GM19043 (cell line): ENCODE measurements around the gene IGF2R.

Experiments used
- ATAC-seq: cut with Tn5 transposase; IDR thresholded peaks from one replicate; pipeline ENCODE4 v1.9.1; 2021; ENCODE audit warnings: low read depth; ENCODE audit not compliant: unreplicated experiment

The IGF2R gene

DNA sequence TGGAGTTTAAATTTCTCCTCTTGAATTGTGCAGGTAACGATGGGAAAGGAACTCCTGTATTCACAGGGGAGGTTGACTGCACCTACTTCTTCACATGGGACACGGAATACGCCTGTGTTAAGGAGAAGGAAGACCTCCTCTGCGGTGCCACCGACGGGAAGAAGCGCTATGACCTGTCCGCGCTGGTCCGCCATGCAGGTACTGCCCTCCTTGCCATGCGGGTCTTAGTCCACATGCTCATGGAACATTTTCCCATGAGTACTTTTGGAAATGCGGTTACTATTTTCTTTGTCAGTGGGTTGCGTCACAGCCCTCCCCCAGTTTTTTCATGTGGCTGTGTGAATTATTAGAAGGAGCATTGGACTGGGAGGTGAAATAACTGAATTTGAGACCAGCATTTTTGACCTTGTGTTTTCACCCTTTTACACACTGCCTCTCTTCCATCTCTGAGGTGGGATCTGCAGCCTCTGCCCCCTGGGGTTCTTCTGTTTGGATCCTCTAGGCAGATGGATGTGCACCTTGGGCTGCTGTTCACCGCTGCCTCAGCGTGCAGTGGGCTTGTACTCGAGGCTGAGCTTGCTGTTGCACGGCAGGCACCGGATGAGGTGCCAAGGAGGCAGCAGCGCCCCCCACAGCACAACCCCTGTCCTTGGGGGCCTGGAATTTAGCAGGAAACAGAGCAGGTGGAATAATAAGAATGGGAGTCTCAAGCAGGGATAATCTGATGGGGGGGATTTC is 71.8 kb downstream of the IGF2R start:
- ATAC-seq = no peak

DNA sequence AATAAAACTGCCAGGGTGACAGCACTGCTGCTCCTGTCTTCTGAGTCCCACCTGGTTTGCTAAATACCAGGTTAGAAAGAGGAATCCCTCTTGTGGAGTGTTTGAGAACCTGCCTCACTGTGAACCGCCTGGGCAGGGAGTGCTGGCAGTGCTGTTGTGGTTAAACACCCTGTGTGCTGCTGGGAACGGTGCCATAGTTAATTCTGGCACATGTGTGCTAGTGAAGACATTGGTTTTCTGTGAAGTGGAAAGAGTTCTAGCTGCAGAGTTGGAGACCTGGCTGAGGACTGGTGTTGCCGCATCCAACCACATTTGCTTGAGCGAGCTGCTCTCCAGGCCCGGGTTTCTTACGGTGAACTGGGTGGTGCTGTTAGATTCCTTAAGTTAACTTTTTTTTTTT is 72.7 kb downstream of the IGF2R start:
- no peak for ATAC-seq

DNA sequence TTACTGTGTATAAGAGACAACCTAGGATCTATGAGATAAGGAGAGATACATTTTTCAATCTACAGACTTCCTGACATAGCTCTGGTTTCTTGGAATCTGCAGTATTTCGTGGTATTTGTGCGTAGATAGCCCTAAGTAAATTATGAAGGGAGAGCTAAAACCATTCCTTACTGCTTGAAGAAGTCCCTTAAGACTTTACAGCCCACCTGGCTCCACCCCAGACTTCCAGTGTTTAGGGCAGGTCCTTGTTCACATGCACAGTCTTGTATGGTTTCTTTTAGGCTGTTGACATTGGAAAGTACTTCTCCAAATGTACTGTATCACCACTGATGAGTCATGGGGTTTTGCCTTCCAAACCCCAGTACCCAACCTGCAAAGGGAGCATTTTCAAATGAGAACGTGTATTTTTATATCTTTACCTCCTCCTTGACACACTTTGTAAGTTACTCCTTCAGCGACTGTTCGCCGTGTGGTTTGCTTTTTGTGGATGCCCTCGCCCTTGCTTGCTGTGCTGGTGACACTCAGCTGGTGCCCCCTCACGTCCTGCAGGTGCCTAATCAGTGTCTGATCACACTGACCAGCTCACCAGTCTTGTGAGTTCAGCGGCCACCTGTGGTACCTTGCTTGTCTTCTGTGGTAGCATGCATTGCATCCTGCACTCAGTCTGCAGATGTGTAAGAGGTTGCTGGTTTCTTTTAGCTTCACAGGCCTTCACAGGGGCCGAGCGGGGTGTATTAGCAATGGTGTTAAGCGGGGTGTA is 73.3 kb downstream of the IGF2R start:
- ATAC-seq = no peak

DNA sequence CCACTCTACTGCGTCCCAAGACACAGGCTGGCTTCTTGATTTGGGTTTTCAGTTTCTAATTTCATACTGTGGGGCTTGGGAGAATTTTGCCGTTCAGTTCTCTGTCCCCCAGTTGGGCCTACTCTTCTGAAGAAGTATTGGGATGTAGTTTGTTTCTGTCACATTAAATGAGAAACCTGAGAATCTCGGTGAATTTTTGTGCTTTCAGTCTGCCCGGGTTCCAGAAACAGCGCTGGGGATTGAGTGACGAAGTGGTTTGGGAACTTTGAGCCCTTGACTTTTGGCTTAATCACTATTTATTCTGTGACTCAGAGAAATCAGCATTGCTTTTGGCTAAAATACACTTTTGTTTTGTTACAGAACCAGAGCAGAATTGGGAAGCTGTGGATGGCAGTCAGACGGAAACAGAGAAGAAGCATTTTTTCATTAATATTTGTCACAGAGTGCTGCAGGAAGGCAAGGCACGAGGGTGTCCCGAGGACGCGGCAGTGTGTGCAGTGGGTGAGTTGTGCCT is 74.0 kb downstream of the IGF2R start:
- no peak for ATAC-seq

DNA sequence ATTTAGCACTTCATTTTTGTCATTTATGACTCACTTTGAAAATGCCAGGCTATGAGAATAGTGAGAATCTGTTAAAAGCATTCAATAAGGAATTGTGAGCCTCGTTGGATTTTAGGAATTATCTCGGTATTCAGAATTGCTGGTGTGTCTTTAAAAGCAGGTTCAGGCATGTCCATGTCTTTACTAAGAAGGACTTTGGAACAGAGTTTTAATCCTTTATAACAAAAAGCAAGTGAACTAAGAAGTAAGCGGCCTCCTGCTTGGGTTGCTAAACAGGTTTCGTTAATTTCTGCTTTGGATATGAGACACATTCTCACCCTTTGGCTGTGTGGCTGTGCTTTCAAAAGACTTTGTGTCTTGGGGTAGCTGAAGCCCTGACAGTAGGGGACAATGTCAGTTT is 74.9 kb downstream of the IGF2R start:
- ATAC-seq = no peak

DNA sequence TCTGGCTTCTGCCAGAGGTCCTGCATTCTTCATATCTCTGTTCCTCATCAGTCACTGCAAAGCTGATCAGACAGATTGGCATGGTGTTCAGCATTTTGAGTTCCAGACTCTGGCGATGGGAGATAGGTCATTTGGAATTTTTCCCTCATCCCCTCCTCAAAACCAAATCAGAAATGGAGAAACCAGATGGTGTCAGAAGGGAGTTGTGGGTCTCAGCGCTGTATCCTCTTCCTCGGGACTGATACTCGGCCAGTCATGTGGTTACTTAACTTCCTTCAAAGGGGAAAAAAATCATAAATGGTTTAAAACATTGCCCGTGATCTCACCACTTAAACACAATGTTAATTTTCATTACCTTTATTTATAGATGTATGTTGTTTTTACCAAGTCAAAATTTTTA is 75.8 kb downstream of the IGF2R start:
- ATAC-seq = no peak

DNA sequence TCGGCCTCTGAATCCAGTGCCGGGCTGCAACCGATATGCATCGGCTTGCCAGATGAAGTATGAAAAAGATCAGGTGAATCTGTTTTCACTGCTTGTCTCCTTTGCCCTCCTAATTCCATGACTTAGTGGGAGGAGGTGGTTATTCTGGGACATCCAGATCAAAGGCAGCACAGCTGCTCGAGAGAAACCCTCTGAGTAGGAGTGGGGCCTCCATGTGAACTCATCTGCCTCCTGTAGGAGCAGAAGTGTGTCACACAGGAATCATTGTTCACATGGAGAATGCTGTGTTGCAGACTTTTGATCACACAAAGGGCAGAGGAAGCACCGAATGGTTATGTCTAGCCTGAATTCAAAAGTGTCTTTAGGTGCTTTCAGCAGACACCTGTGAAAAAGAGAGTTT is 79.6 kb downstream of the IGF2R start:
- ATAC-seq = no peak

DNA sequence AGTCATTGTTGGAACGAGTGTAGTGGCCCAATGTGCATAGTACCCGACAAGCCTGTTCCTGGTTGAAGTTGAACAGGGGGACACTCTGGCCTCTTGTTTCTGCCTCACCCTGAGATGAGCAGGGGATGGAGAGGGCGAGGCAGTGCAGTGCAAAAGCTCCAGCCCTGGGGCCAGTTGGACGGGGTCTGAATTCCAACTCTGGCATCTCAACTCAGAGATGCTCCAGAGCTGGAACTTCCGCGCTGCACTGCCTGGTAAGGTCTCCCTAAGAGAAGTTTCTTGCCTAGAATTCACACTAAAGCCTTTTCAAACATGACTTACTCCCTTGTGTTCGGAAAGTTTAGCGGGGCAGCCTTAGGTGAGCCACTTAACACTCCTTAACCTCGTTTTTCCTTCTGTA is 80.5 kb downstream of the IGF2R start:
- ATAC-seq = no peak

DNA sequence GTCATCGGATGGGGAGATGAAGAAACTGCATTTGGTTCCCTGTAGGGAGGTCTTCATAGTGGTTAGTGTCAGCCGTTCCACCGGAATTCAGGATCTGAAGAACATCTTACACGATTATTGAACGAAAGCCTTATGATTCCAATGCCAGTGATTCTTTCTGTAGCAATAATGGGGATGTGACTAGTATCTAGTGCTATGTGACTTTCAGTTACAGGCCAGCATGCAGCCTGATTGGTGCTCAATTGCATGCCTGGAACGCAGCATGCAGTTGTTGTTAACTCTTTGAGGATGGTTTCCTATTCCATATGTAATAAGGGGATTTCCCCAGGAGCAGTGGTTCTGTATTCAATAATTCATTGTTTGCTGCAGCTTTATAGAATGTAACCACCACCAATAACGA is 81.1 kb downstream of the IGF2R start:
- ATAC-seq = no peak

DNA sequence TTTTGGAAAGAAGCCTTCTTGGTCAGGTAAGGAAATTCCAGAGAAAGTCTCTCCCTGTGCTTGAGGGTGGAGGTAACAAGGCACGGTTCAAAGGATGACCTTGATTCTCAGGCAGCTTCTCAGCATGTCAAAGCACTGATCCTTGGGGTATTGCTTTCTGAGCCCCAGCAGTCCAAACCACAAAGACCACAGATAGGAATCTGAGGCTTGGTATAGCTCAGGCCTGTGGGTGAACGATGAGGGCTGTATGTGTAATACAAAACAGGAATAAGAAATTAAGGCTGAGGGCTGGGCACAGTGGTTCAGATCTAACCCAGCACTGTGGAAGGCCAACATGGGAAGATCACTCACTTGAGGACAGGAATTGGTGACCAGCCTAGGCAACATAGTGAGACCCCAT is 82.5 kb downstream of the IGF2R start:
- no peak for ATAC-seq

DNA sequence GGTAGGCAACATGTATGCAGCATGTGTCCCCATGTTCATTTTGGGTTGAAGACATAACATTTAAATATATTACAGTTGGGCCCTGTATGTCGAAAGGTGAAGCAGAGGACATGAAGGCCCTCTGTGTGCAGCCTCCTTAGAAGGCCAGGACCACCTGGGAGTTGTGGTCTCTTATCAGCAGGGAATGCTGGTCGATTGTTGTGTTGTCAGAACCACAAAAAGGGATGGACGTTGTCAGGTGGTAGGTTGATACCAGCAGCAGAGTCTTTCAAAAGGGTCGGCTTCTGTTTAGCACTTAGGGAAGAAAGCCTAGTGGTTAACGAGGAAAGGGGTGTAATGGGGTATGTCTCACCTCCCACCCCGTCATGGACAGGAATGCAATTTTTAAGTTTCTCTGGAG is 85.4 kb downstream of the IGF2R start:
- ATAC-seq = no peak

DNA sequence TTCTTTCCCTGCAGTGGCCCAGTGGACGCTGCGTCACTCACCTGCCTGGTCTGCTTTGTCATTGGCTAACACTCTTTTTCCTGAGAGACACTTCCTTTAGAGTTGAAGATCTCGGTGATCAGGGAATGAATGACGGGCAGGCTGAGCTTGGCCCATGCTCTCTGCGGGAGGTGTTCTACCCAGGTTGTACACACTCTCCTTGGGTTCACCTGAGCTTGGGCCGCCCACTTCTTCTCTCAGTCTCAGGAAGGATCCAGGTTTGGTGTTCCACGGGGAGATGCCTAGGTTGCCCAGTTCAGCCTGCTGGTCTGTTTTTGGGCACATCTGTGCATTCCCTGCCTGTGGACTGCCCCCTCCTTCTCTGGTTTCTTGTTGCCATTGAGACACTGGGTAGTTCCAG is 86.0 kb downstream of the IGF2R start:
- no peak for ATAC-seq

DNA sequence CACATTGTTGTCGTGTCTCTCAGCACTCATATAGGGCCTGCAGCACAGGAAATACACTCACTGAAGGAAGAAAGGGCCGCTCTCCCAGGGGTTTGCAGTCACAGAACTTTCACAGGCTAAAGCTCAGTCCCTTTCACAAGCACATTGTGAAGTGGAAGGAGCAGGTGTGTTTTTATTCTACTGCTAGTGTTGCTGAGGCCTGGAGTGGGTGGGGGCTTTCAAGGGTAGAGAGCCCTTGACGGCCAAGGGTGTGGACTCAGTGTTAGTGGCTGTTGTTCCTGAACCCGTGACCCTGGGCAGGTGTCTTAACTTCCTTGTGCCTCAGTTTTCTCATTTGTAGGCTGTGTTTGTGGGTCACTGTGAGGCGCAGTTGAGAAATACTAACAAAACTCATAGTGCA is 86.5 kb downstream of the IGF2R start:
- ATAC-seq = no peak

DNA sequence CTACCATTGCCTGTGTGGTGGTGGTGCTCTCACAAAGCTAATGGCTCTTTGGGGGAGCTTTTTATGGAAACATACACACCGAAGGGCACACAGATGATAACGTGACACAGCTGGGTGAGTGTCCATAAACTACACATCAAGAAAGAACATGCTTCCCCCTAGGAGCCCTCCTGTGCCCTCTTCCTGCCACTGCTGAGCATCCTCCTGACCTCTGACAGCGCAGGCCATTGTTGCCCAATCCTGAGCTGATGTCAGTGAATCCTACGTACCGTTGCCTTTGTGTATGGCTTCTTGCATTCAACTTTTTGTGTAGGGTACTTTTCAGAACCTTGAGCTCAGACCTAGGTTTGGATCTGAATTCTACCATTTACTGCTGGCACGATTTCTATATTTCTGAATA is 86.9 kb downstream of the IGF2R start:
- no peak for ATAC-seq

DNA sequence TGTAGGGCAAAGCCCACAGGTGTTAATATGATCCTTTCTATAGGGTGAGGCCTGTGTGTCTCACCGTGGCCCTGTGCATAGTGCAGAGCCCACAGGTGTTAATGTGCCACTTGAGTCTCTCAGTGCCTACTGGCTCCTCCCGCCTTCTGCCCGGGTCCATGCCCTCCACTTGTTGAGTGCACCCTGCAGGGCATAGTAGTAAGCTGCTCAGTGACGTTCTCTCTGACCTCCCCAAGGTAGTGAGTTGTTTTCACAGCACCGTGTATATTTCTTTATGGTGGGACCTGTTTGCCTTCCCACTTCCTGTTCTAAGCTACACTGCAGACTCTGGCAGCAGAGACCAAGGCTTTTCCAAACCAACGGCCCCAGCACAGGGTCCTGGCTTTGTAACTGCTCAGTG is 88.2 kb downstream of the IGF2R start:
- ATAC-seq = no peak

DNA sequence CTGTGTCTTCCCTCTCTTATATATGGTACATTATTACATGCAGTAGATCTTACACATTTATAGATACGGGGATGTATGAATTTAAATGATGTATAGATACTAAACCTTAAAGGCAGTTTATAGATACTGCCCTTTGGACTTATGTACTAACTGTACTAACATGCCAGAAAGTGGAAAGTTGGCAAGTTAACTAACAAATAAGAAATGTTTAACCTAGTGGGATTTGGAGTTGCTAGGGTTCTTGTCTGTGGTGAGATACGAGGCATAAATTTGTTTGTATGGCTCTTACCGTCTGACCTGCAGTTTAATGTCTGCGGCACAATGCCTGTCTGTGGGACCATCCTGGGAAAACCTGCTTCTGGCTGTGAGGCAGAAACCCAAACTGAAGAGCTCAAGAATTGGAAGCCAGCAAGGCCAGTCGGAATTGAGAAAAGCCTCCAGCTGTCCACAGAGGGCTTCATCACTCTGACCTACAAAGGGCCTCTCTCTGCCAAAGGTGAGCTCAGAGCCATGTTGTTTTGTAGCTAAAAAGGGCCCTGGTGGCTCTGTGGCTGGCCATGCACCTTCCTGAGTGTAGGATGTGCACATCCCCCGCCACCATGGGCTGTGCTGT is 89.8 kb downstream of the IGF2R start:
- no peak for ATAC-seq

DNA sequence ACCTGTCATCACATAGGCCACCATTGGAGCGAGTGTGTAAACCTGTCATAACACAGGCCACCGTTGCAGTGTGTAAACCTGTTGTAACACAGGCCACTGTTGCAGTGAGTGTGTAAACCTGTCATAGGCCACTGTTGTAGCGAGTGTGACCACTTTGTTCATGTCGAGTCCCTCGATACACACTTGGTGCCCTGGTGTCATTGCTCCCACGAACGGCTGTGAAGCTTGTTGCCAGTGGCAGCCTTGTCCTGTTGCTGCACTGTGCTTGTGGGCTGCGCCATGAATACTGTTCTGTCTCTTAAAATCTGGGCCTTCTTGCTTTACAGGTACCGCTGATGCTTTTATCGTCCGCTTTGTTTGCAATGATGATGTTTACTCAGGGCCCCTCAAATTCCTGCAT is 91.3 kb downstream of the IGF2R start:
- ATAC-seq = no peak

DNA sequence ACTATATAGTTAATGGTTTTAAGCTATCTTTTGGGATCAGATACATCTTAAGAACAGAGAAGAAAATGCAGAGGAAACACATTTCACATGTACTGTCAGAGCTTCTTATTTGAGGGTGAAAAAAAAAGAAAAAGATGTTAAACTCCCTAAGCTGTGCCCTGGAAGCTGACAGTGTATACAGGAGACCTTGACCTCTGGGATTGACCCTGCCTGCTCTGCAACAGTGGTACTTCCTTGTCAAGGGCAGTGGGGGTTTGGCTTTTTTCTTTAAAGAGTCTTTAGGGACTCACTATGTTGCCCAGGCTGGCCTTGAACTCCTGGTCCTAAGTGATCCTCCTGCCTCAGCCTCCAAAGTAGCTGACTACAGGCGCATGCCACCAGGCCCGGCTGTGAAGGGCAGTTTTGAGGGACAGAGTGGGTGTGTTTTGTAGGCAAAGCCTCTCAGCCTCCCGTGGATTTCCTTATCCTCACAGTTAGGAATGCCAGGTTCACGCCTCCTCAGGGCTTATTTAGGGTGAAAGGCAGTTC is 92.1 kb downstream of the IGF2R start:
- no peak for ATAC-seq

DNA sequence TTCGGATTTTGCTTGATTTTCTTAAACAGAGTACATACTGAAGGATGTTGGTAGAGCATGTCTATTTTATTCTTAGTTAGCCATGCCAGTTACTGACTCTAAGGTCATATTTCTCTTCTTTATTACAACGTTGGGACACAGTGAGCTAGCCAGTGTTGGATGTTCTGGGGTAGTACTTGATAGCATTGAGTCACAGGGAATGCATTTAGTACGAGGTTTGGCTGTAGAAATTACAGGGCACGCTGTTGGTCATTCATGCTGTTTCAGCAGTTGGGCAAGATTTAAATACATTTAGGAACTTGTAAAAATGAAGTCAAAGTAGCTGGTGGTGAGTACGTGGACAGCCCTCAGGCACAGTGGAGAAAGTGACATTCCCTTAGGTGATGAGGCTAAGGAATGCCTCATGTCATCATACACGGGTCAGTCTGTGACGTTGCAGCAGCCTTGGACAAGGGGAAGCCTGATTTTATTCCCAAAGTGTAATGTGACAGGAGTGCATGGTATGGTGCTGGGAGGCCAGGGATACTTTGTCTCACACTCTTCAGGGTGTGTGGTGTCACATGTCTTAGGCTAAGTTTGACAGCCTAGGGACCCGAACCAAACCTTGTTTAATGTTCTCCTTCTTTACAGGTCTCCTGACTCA is 95.0 kb downstream of the IGF2R start:
- ATAC-seq = no peak

DNA sequence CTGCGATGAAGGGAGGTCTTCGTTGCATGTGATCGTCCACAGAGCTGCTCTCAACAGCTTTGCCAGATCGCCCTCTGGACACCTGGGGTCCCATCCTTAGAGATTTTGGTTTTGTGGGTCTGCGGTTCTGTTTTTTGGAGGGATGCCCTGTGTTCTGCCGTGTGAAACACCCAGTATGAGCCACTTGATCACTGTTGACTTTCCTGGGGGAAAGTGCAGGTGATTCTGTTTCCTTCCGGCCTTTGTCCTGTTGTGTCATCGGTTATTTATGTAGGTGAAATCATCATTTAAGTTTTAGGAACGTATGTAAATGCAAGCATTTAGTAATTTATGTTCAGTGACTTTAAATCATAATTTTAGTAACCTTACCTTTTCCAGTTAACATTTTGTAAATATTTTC is 96.3 kb downstream of the IGF2R start:
- ATAC-seq = no peak

DNA sequence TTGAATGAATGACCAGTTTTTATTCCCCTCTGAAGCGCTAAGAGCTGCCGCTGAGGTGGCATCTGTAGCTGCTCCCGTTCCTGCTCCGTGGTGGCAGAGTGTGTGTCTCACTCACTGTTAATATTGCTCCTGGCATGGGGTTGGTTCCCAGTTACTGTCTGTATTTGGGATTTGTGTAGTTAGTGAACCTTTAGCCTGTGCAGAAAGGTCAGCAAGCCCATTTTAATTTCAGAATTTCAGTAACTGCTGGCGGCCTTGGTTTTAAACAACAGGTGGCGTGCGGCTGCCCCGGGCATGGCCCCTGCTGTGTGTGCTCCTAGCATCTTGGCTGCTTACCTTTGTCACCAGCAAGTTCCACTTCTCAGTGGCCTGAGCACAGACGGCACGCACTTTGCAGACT is 98.7 kb downstream of the IGF2R start:
- ATAC-seq = no peak
